ENCODE results near the gene LIPG.

LIPG gene

DNA sequence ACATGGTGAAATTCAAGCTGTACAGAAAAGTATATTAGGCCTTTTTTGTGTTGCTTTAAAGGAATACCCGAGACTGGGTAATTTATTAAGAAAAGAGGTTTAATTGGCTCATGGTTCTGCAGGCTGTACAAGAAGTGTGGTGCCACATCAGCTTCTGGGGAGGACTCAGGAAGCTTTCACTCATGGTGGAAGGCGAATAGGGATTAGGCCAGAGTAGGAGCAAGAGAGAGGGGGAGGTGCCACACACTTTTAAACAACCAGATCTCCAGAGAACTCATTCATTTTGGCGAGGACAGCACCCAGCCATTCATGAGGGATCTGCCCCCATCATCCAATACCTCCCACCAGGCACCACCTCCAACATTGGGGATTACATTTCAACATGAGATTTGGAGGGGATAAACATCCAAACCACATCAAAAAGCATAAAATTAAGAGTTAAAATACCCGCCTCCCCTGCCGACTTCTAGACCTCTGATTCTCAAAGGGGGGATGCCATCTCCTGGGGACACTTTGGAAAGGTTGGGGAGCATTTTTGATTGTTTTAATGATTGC, 15.1 kb upstream of the LIPG start:
- DNase-seq = no peak

GRCh38 chr18:49547701-49548100, 14.2 kb upstream of the LIPG start:
- DNase-seq = no peak

DNA sequence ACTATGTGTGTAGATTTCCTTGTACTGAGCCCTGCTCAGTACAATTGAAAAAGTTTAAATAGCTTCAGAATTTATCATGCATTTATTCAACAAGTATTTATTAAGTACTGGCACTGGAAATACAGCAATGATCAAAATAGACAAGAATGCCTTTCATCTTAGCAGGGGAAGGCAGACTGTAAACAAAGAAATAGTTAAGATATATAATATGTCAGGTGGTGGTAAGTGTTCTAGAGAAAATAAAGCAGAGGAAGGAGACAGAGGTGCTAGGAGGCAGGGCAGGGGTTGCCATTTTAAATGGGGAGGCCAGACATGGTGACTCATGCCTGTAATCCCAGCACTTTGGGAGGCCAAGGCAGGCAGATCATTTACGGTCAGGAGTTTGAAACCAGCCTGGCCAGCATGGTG, 13.6 kb upstream of the LIPG start:
- DNase-seq = no peak

GRCh38 chr18:49550621-49551339, 11.1 kb upstream of the LIPG start:
- no peak for DNase-seq

GRCh38 chr18:49553003-49553402, 8.9 kb upstream of the LIPG start:
- no peak for DNase-seq

GRCh38 chr18:49555641-49556040, 6.2 kb upstream of the LIPG start:
- no peak for DNase-seq

- DNase-seq = no peak
These were observed 3.5 kb upstream of the LIPG start for GRCh38 chr18:49558356-49558755.

DNA sequence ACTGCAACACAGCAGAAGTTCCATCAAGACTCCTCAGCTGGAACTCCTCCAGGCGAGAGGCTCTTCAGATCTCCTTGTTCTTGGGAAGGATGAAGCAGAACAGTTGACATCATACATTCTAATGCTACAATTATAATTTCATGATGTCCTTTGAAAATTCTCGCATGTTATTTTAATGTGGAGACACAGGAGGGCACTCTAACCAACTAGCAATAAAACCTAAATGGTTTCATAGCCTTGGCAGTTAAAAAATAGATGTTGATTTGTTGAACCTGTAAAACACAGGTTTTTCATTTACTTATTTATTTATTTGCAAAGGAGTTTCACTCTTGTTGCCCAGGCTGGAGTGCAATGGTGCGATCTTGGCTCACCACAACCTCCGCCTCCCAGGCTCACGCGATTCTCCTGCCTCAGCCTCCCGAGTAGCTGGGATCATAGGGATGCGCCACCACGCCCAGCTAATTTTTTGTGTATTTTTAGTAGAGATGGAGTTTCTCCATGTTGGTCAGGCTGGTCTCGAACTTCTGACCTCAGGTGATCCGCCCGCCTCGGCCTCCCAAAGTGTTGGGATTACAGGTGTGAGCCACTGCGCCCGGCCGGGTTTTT, 2.4 kb upstream of the LIPG start:
- peak; percentile 26 for DNase-seq

DNA sequence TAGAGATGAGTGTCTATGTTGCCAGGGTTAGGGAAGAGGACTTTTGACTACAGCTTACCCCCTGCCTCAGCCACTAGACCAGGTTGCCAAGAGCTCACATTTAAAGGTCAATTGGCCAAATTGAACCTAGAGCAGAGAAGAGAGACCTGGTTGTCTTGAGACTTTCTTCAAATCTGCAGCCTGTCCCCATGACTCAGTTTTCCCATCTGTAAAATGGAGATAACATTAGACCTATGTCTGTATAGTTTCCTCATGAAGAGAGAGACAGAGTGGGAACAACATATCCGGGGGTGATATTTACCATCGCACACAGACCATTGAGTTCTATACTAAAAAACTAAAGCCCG, 1.6 kb upstream of the LIPG start:
- DNase-seq = no peak

- peak; percentile 31 for DNase-seq
These were observed 1.1 kb upstream of the LIPG start for GRCh38 chr18:49560624-49561288.

GRCh38 chr18:49562481-49563129, 748 bp downstream of the LIPG start:
- no peak for DNase-seq

GRCh38 chr18:49563130-49563540, 1.3 kb downstream of the LIPG start:
- no peak for DNase-seq

GRCh38 chr18:49563701-49564517, 2.1 kb downstream of the LIPG start:
- no peak for DNase-seq

- no peak for DNase-seq
These were observed 2.6 kb downstream of the LIPG start for GRCh38 chr18:49564518-49564834.

DNA sequence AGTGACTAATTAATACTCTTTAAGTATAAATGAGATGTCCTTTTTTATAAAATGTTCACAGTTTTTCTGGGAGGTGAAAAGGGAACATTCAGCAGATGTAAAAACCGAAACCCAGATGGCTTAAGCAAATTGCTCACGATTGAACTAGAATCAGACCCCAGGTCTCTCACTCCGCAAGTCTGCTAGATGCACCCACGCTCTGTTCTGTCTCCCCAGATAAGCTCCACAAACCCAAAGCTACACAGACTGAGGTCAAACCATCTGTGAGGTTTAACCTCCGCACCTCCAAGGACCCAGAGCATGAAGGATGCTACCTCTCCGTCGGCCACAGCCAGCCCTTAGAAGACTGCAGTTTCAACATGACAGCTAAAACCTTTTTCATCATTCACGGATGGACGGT, 3.2 kb downstream of the LIPG start:
- DNase-seq = no peak

GRCh38 chr18:49565612-49566011, 3.8 kb downstream of the LIPG start:
- DNase-seq = no peak

DNA sequence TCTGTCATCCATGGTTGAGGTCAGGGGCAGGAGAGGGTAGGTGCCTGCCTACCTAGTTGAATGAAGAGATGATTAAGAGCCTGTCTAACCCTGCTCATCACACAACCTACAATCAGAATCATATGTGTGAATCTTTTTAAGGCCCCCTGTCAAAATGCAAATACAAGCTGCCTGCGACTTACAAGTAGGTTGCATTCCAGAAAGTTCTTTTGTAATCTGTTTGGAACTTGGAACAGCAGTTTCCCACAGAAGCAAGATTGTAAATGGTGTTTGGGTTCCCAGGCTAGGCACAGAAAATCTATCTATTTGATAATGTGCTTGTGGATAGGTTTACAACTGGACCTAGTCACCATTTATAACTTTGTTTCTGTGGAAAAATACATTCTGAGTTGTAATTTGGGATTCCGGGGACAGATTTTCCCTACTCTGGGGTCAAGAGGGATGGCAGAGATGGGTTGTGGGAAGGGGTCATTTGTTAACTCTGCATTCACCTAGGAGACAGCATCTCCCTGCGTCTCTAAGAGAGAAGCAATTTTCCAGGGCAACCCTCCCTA, 4.4 kb downstream of the LIPG start:
- DNase-seq = no peak

DNA sequence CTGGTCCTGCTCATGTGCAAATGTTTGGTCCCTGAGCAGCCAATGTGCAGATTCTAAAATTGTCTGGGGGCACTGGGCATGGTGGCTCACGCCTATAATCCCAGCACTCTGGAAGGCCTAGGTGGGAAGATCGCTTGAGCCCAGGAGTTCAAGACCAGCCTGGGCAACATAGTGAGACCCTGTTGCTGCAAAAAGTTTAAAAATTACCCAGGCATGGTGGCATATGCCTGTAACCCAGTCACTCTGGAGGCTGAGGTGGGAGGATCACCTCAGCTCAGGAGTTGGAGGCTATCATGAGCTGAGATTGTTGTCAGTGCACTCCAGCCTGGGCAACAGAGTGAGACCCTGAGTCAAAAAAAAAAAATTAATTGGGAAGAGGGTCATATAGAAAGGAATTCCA, 5.1 kb downstream of the LIPG start:
- DNase-seq = no peak

GRCh38 chr18:49569724-49570123, 7.9 kb downstream of the LIPG start:
- no peak for DNase-seq

DNA sequence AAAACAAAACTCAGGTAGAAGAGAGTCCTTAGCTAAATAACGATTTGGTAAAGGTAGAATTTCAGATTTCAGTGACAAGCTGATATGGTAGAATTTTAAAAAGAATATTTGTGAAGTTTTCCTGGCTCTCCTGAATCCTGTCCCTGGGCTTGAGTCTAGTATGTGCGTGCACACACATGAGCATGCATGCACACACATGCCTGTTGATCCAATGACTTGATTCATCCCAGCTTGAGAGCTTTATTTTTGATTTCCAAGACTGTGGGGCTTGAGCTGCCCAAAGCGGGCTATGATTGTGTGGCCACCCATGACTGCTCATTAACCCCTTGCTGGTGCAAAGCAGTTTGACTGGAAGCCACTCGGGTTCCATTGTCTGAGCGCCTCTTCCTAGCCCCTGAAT, 9.0 kb downstream of the LIPG start:
- no peak for DNase-seq

DNA sequence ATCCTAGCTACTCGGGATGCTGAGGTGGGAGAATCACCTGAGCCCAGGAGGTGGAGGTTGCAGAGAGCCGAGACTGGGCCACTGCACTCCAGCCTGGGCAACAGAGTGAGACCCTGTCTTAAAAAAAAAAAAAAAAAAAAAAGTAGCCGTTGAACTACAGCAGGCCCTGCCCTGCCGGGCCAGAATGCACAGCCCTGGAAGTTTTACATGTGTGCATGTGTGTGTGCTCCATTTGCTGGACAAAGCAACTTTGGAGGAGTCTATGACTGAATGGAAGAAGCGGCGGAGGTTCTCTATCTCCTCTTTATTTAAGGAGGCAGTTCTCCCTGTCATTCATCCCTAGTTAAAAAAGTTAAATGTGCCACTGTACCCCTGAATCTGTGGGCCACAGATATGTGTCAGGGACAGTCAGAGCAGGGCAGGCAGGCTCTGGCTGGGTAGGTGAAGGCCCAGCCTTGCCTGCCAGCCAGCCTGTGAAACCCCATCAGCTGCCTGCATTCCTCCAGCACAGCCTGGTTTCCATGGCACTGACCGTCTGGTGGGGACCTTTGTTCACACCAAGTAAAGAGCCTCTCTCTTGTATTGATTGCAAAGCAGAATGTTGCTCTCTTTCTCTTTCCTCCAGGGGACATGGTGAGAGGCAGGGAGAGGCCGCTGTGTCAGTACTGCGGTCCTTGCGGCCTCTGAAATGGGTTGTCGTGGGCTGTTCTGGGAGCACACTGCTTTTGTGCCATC, 10.9 kb downstream of the LIPG start:
- DNase-seq = no peak

GRCh38 chr18:49573835-49574234, 12.0 kb downstream of the LIPG start:
- DNase-seq = no peak
